Measurements from ENCODE around the gene ERCC2. TPM values are rescaled to one million over a fixed set of nuclear protein-coding genes. Genes with fewer than 3 reads are reported as not detected.

ERCC2 gene
- total and polyA plus RNA-seq, 2 of the 8 experiments (the other 6 are each of a cell fraction or from before 2014, with no cell fraction given), result 107 to 117 TPM

DNA sequence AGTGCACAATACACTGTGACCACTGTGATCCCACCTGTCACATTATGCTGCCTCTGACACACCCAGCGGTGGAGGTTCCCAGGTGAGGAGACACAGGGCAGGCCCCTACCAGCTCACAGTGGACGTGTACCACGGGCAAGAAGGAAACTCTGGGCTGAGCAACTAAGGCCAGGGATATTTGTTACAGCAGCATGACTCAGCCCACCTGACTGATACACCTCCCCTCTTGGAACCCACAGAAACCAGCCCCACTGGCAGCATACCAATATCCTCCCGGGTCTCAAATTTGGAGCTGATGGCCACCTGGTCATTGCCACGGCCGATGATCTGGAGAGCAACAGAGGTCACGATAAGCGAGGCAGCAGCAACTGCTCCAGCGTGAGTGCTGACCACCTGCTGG is 15.0 kb downstream of the ERCC2 start:
- no peak overlapping the region for H3K27ac ChIP-seq (ENCODE audit: low read depth, low read length)
- no peak for TF ChIP-seq EP300 (IDR thresholded peaks at IDR 0.05; ENCODE audit: borderline replicate concordance in 1 of 2, low read depth in 2 of 2, low read length in 2 of 2)
- TF ChIP-seq FOSL1 (IDR thresholded peaks at IDR 0.05; ENCODE audit: insufficient read depth, low read depth, low read length), result no peak
- no peak for TF ChIP-seq RFX5 (IDR thresholded peaks at IDR 0.05; ENCODE audit: borderline replicate concordance, low read depth, low read length)
- no peak for TF ChIP-seq RBBP5 (IDR thresholded peaks at IDR 0.05; ENCODE audit: borderline replicate concordance, low read depth, low read length)
- TF ChIP-seq, protein P1, sequence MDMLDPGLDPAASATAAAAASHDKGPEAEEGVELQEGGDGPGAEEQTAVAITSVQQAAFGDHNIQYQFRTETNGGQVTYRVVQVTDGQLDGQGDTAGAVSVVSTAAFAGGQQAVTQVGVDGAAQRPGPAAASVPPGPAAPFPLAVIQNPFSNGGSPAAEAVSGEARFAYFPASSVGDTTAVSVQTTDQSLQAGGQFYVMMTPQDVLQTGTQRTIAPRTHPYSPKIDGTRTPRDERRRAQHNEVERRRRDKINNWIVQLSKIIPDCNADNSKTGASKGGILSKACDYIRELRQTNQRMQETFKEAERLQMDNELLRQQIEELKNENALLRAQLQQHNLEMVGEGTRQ (IDR thresholded peaks at IDR 0.05; ENCODE audit: low read length), result no peak
- TF ChIP-seq RXRA (IDR thresholded peaks at IDR 0.05; ENCODE audit: insufficient read depth, low read depth, low read length), result no peak
- no peak for TF ChIP-seq CHD1 (IDR thresholded peaks at IDR 0.05; ENCODE audit: low read depth, low read length)
- TF ChIP-seq HDAC6 (IDR thresholded peaks at IDR 0.05; ENCODE audit: low read depth, low read length), result no peak
- no peak for TF ChIP-seq CTBP2 (IDR thresholded peaks at IDR 0.05; ENCODE audit: borderline replicate concordance, insufficient read depth, insufficient read length, low read length)
- TF ChIP-seq PHF8 (conservative IDR thresholded peaks at IDR 0.05; ENCODE audit: low read depth, low read length), result no peak
- no peak overlapping the region for H3K23ac ChIP-seq (ENCODE audit: insufficient read length)
- H2BK20ac ChIP-seq (ENCODE audit: low read length), result no peak overlapping the region
- no peak overlapping the region for H2BK120ac ChIP-seq (replicated peaks; ENCODE audit: low read depth, low read length)
- ChIA-PET POLR2A (ENCODE audit: partially characterized antibody) (interaction anchor here (0.6 to 3.1 kb wide), 5 partner anchors 9 to 329 kb away, joined by 3 to 25 read pairs (median 4); no protein-coding TSS in a partner anchor), CTCF (ENCODE audit: partially characterized antibody) (interaction anchor here (0.6 to 1.2 kb wide), 2 partner anchors 11 to 29 kb away, joined by 3 to 5 read pairs; no protein-coding TSS in a partner anchor)
- FAIRE-seq (no peak), DNase-seq (ENCODE audit: low read depth in 1 of 2, low spot score in 2 of 2) (no peak)
- no peak overlapping the region for H3K4me2 ChIP-seq (ENCODE audit: insufficient read depth in 1 of 2, low read depth in 2 of 2, low read length in 2 of 2)
- H3K79me2 ChIP-seq (ENCODE audit: control insufficient read depth in 1 of 2, insufficient read depth in 2 of 2, low read length in 2 of 2), result no peaks in the 10 kb centered on the region
- H3K36me3 ChIP-seq (ENCODE audit: control insufficient read depth in 2 of 4, insufficient read depth in 4 of 4, low read length in 3 of 4), result peaks cover 25 to 74% (median 59%) of the 10 kb centered on the region in 4 experiments
- no peak overlapping the region for H2BK12ac ChIP-seq (ENCODE audit: low read depth, low read length)
- no peak overlapping the region for H3K9ac ChIP-seq (replicated peaks in 1 of 4; ENCODE audit: extremely low read depth in 1 of 4, low read depth in 3 of 4, low read length in 3 of 4)
- H2BK5ac ChIP-seq (ENCODE audit: low read depth, low read length), result no peak overlapping the region
- H4K5ac ChIP-seq (ENCODE audit: insufficient read length, low read depth, low read length), result no peak overlapping the region
- peaks cover 0 to 32% of the 10 kb centered on the region in 2 experiments for H4K20me1 ChIP-seq (replicated peaks in 1 of 2; ENCODE audit: control insufficient read depth in 1 of 2, insufficient read depth in 2 of 2, low read length in 2 of 2)
- no peak overlapping the region for H3K56ac ChIP-seq (replicated peaks; ENCODE audit: insufficient read length, low read depth, low read length)
- H3K14ac ChIP-seq (ENCODE audit: insufficient read length), result no peak overlapping the region
- no peak overlapping the region for H2AFZ ChIP-seq (ENCODE audit: low read length)
- H4K8ac ChIP-seq (ENCODE audit: extremely low read depth, insufficient read depth, low read length), result peak overlapping the region; percentile 51; the same call in 1 of the 2 replicates
- peaks cover 2% of the 10 kb centered on the region; the same call in 1 of the 2 replicates for H3K79me1 ChIP-seq (ENCODE audit: low read depth, low read length)
- no peaks in the 10 kb centered on the region for H3K27me3 ChIP-seq (replicated peaks in 1 of 4; ENCODE audit: control insufficient read depth in 3 of 4, extremely low read depth in 1 of 4, insufficient read depth in 3 of 4, low read length in 3 of 4)
- WGBS, 2 experiments (ENCODE audit: extremely low coverage in 1 of 2, insufficient coverage in 1 of 2, insufficient read length in 1 of 2, insufficient replicate concordance in 2 of 2, low coverage in 1 of 2, low lambda C conversion rate in 2 of 2, missing lambda C conversion rate in 1 of 2), result 96% methylated on average over 8 of the region's 9 CpGs; no CpG with 5 or more reads in 1 of the 2 experiments
- H2BK15ac ChIP-seq (ENCODE audit: low read length), result no peak overlapping the region
- no peak overlapping the region for H4K91ac ChIP-seq (replicated peaks; ENCODE audit: insufficient read length, low read length)
- H3K4me1 ChIP-seq (replicated peaks in 1 of 4; ENCODE audit: control insufficient read depth in 3 of 4, insufficient read depth in 4 of 4, low read length in 3 of 4), result no peaks in the 10 kb centered on the region
- no peak overlapping the region for H2AK5ac ChIP-seq (ENCODE audit: low read depth, low read length)
- H3K23me2 ChIP-seq (ENCODE audit: low read depth, low read length), result no peaks in the 10 kb centered on the region
- H3K4me3 ChIP-seq (ENCODE audit: extremely low read depth in 1 of 4, insufficient read depth in 2 of 4, low read depth in 3 of 4, low read length in 4 of 4), result no peak overlapping the region
- H3K18ac ChIP-seq (ENCODE audit: extremely low read depth, low read length), result no peak overlapping the region
- H3K4ac ChIP-seq (replicated peaks; ENCODE audit: insufficient read length, low read depth, low read length), result no peak overlapping the region
- H3K9me3 ChIP-seq (ENCODE audit: insufficient read depth in 2 of 2, low read depth in 1 of 2, low read length in 1 of 2), result no peaks in the 10 kb centered on the region
